Sigmoid colon (tissue), 7 donors: ENCODE data around the gene CRYBB1. TPM values are rescaled to one million over a fixed set of nuclear protein-coding genes. Genes with fewer than 3 reads are reported as not detected.

ENCODE experiments used
- DNase-seq: peaks from one replicate; pipeline ENCODE4 v3.0.0-alpha.2; 2019
- H3K27ac ChIP-seq, 4 donors: fragments of 200-600 bp; sonication (generic); one replicate each; pipeline ENCODE4 v1.5.1; 2016 to 2019; ENCODE audit warnings: mild to moderate bottlenecking in 1 of 4
- H3K27me3 ChIP-seq, 3 donors: fragments of 200-600 bp; sonication (generic); one replicate each; pipeline ENCODE4 v1.5.1; 2019; ENCODE audit warnings: mild to moderate bottlenecking in 1 of 3
- H3K36me3 ChIP-seq, 4 donors: fragments of 200-600 bp; sonication (generic); one replicate each; pipeline ENCODE4 v1.5.1; 2016 to 2019
- H3K4me1 ChIP-seq, 4 donors: fragments of 200-600 bp; sonication (generic); one replicate each; pipeline ENCODE4 v1.5.1; 2017 to 2019
- H3K4me3 ChIP-seq, 4 donors: fragments of 200-600 bp; sonication (generic); one replicate each; pipeline ENCODE4 v1.5.1; 2017 to 2019; ENCODE audit warnings: mild to moderate bottlenecking in 2 of 4, moderate library complexity in 1 of 4
- H3K9me3 ChIP-seq, 4 donors: fragments of 200-600 bp in 3 of 4; sonication (generic) in 3 of 4; one replicate each; pipeline versions ENCODE4 v1.5.1 to v1.6.1; 2013 to 2019
- EP300 ChIP-seq, 4 donors: sonication (generic); formaldehyde crosslinking; IDR thresholded peaks; one replicate each; pipeline ENCODE4 v1.6.1; 2017; ENCODE audit warnings: antibody characterized with exemption in 4 of 4
- POLR2A ChIP-seq, 2 donors: fragments of 450-650 bp; IDR thresholded peaks; one replicate each; pipeline ENCODE4 v1.6.1; 2016; ENCODE audit warnings: antibody characterized with exemption in 2 of 2, mild to moderate bottlenecking in 2 of 2, moderate library complexity in 2 of 2
- POLR2AphosphoS5 ChIP-seq, 4 donors: sonication (generic); formaldehyde crosslinking; IDR thresholded peaks; one replicate each; pipeline ENCODE4 v1.6.1; 2017; ENCODE audit warnings: antibody characterized with exemption in 4 of 4
- WGBS, 2 donors: extraction: QIAGEN DNeasy Blood & Tissue Kit; methylation state at CpG; one replicate each; pipeline ENCODE4 v1.1.7; 2013; 5-methylcytosine and 5-hydroxymethylcytosine counted together
- intact Hi-C: fragments of 100-400 bp; cut with DNase I; formaldehyde crosslinking; loops from one replicate; pipeline ENCODE4 v1.15.1; 2023
- polyA plus RNA-seq, 3 donors: library from polyadenylated mRNA; stranded (reverse); fragments of 200-250 nt; gene quantifications; one replicate each; pipeline ENCODE4 v1.2.3, GENCODE V29; 2013
- total RNA-seq, 4 donors: library from RNA; depleted of rRNA; stranded (reverse); fragments of >200 nt; gene quantifications; one replicate each; pipeline ENCODE4 v1.1.0, GENCODE V29; 2016
- TF ChIP-seq, protein P1 (sequence below), 4 experiments: fragments of 450-650 bp in 3 of 4; fragments of 200-600 bp in 1 of 4; IDR thresholded peaks; one replicate each; pipeline ENCODE4 v1.5.1; 2016 to 2019; ENCODE audit warnings: antibody characterized with exemption in 4 of 4, mild to moderate bottlenecking in 3 of 4, moderate library complexity in 2 of 4
- donor health status: healthy with polysubstance abuse.
- donor health status: Bipolar disorder and iron deficiency.
- donor health status: healthy.

Gene CRYBB1
- total and polyA plus RNA-seq, 7 donors: 0.47 to 3.0 (median 1.3) TPM; not detected in 3

DNA sequence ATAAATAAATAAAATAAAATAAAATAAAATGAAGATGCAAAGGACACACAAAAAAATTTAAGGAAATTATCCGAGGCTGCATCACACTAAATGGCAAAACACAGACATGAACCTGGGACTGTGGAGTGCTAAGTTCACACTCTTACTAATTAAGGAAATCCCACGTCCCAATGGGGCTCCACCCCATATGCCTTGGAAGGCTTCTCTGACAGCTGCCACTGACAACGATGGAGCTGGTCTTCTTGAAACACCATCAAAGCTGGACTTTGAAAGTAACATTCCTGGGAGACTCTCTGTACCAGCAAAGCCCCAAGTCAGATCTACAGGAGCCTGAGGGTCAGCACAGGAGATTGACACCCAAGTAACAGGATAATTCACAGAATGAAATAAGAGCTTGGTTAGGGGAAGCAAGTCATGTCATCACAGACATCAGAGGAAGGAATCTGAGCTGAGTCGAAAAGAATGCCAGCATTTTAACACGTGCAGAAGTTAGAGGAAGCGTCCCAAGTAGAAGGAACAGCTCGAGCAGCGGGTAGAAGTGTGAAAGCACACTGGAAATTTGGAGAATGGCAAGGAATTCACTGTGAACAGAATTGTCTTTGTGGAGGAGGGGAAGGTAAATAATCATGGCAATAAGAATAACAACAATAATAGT is 41.7 kb downstream of the CRYBB1 start:
- Histone ChIP-seq H3K9me3 (no peaks in the 10 kb centered on the region), H3K36me3 (no peaks in the 10 kb centered on the region), H3K4me3 (no peak overlapping the region), H3K27ac (no peak overlapping the region), H3K4me1 (peaks cover 0 to 5% (median 0%) of the 10 kb centered on the region in 4 donors), H3K27me3 (no peaks in the 10 kb centered on the region)
- DNase-seq: no peak
- TF ChIP-seq, protein P1, sequence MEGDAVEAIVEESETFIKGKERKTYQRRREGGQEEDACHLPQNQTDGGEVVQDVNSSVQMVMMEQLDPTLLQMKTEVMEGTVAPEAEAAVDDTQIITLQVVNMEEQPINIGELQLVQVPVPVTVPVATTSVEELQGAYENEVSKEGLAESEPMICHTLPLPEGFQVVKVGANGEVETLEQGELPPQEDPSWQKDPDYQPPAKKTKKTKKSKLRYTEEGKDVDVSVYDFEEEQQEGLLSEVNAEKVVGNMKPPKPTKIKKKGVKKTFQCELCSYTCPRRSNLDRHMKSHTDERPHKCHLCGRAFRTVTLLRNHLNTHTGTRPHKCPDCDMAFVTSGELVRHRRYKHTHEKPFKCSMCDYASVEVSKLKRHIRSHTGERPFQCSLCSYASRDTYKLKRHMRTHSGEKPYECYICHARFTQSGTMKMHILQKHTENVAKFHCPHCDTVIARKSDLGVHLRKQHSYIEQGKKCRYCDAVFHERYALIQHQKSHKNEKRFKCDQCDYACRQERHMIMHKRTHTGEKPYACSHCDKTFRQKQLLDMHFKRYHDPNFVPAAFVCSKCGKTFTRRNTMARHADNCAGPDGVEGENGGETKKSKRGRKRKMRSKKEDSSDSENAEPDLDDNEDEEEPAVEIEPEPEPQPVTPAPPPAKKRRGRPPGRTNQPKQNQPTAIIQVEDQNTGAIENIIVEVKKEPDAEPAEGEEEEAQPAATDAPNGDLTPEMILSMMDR (IDR thresholded peaks at IDR 0.05): no peak
- TF ChIP-seq POLR2A (IDR thresholded peaks at IDR 0.05): no peak
- no peak for TF ChIP-seq EP300 (IDR thresholded peaks at IDR 0.05)
- TF ChIP-seq POLR2AphosphoS5 (IDR thresholded peaks at IDR 0.05): no peak
- WGBS, 2 donors: 58 to 73% methylated on average over 8 of the region's 8 CpGs
- intact Hi-C loops: no loop called here

DNA sequence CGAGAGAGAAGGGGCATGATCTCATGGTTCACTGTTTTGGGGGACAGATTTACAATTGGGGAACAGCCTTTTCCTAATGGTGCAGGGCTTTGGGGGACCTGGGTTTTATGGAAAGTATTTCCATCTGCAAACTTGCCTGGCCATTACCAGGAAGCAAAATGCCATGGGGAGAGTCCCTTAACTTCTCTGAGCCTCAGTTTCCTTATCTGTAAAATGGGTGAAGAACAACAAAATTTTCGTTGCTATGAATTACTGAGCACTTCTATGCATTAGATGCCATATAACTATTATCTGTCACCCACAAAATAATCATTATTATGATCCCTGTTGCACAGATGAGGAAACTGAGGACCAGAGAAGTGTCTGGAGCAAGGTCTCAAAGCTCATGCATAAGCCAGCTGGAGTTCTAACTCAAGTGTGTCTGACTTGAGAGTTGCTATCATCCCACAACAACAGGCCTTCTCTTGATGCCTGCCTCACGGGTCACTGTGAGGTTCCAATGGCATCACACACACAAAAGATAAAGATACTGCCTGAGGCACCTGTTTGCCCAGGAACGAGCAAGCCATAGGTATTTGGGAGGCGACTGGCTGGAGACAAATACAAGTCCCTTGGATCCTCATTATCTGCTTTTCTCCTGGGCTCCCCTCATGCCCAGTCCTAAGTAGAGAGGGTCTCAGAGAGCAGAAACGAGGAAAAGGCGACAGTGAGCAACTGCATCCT is 43.7 kb downstream of the CRYBB1 start:
- 79 to 82% methylated on average over 7 of the region's 7 CpGs for WGBS, 2 donors
- peak overlapping the region in 2 of 4 donors; percentile 32 to 42 for H3K27ac ChIP-seq
- H3K9me3 ChIP-seq: no peaks in the 10 kb centered on the region
- intact Hi-C loops: no loop called here
- DNase-seq: no peak
- TF ChIP-seq POLR2A (IDR thresholded peaks at IDR 0.05) (no peak), POLR2AphosphoS5 (IDR thresholded peaks at IDR 0.05) (no peak), EP300 (IDR thresholded peaks at IDR 0.05) (no peak)
- TF ChIP-seq, protein P1 (IDR thresholded peaks at IDR 0.05): no peak
- H3K4me3 ChIP-seq: no peak overlapping the region
- peaks cover 0 to 9% (median 0%) of the 10 kb centered on the region in 4 donors for H3K4me1 ChIP-seq
- no peaks in the 10 kb centered on the region for H3K27me3 ChIP-seq
- H3K36me3 ChIP-seq: no peaks in the 10 kb centered on the region

DNA sequence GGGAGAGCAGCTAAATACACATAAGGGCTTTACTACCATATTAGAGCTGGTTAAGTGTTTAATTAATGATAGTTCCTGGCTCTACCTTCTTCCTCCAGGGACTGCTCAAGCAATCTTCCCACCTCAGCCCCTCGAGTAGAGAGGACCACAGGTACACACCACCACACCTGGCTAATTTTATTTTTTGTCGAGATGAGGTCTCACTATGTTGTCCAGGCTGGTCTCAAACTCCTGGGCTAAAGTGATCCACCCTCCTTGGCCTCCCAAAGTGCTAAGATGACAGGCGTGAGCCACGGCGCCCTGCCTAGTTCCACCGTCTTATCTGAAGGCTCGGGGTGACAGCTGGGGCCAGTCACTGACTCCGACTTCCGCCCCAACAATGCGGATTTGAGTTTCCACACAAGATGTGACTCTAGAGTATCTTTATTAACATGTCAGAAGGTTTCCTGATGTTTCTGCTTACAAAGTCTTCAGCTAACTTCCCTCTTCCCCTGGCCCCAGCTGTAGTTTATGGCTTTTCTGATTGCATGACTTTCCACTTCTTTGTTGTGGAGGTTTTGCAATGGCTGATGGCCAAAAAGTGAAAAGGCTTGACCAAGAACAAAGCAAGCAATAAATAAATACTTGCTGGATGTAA is 44.7 kb downstream of the CRYBB1 start:
- no peaks in the 10 kb centered on the region for H3K27me3 ChIP-seq
- peak; percentile 72 for DNase-seq
- H3K4me3 ChIP-seq: no peak overlapping the region
- H3K4me1 ChIP-seq: peaks cover 0 to 9% (median 0%) of the 10 kb centered on the region in 4 donors
- H3K36me3 ChIP-seq: no peaks in the 10 kb centered on the region
- intact Hi-C loops: no loop called here
- H3K9me3 ChIP-seq: no peaks in the 10 kb centered on the region
- H3K27ac ChIP-seq: peak overlapping the region in 2 of 4 donors; percentile 32 to 42
- TF ChIP-seq POLR2A (IDR thresholded peaks at IDR 0.05) (no peak), POLR2AphosphoS5 (IDR thresholded peaks at IDR 0.05) (peak in 1 of 4 donors; percentile 5)
- TF ChIP-seq, protein P1 (IDR thresholded peaks at IDR 0.05): no peak
- 46 to 65% methylated on average over 10 of the region's 10 CpGs for WGBS, 2 donors

DNA sequence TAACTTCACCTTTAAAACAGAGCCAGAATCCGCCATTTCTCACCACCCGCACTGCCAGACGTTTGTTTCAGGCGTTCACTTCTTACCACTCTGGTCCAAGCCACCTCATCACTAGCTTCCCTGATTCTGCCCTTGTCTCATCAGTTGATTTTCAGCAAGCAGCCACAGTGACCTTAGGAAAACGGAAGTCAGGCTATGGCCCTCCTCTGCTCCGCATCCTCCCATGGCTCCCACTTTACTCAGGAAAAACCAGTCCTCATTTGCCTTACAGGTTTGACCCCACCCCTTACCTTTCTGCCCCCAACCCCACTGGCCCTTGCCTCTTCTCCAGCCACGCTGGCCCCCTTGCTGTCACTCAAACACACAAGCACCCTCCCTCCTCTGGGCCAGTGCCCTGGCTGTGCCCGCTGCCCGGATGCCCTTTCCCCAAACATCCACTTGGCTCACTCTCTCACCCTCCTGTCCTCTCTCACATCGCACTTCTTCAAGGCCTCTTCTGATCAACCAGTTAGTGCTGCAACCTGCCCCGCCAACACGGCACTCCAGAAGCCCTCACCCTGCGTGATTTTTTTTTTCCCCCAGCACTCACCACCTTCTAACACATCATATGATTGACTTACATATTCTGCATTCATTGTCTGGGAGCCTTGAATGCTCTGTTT is 46.8 kb downstream of the CRYBB1 start:
- Histone ChIP-seq H3K9me3 (no peaks in the 10 kb centered on the region), H3K36me3 (no peaks in the 10 kb centered on the region), H3K27me3 (no peaks in the 10 kb centered on the region), H3K4me1 (peaks cover 0 to 9% (median 0%) of the 10 kb centered on the region in 4 donors), H3K27ac (no peak overlapping the region), H3K4me3 (no peak overlapping the region)
- TF ChIP-seq POLR2A (IDR thresholded peaks at IDR 0.05): no peak
- TF ChIP-seq, protein P1 (IDR thresholded peaks at IDR 0.05): no peak
- no peak for TF ChIP-seq EP300 (IDR thresholded peaks at IDR 0.05)
- TF ChIP-seq POLR2AphosphoS5 (IDR thresholded peaks at IDR 0.05): no peak
- WGBS, 2 donors: 91 to 95% methylated on average over 13 of the region's 13 CpGs
- intact Hi-C loops: no loop called here
- DNase-seq: no peak
